Lower leg skin (tissue), 4 donors: Measurements from ENCODE around the gene FCER1G. TPM values are rescaled to one million over a fixed set of nuclear protein-coding genes. Genes with fewer than 3 reads are reported as not detected.

Experiments
- DNase-seq, 2 donors: peaks; one replicate each; pipeline ENCODE4 v3.0.0-alpha.2; 2019; ENCODE audit warnings: low spot score in 2 of 2
- H3K4me3 ChIP-seq: fragments of 200-600 bp; sonication (generic); 2 replicates; pipeline ENCODE4 v1.5.1; 2017; ENCODE audit warnings: mild to moderate bottlenecking, low read depth; ENCODE audit not compliant: poor library complexity, severe bottlenecking
- POLR2A ChIP-seq, 2 donors: fragments of 450-650 bp; IDR thresholded peaks; one replicate each; pipeline ENCODE4 v1.6.1; 2016 to 2017; ENCODE audit warnings: antibody characterized with exemption in 2 of 2, mild to moderate bottlenecking in 1 of 2, moderate library complexity in 1 of 2
- WGBS, 2 donors: methylation state at CpG; one replicate each; pipeline ENCODE4 v1.1.5; 2018; 5-methylcytosine and 5-hydroxymethylcytosine counted together
- intact Hi-C: fragments of 100-400 bp; cut with DNase I; formaldehyde crosslinking; loops from one replicate; pipeline ENCODE4 v1.15.0; 2023; ENCODE audit warnings: low total_unique reads
- microRNA-seq, 2 donors: library from miRNA; unstranded; fragments of <30 nt; microRNA quantifications; one replicate each; pipeline ENCODE4, GENCODE V29; 2016; ENCODE audit warnings: borderline replicate concordance in 2 of 2, borderline number of aligned reads in 1 of 2
- total RNA-seq, 4 donors: library from RNA; depleted of rRNA; stranded (reverse); fragments of >200 nt; gene quantifications; one replicate each; pipeline ENCODE4 v1.1.0, GENCODE V29; 2016
- TF ChIP-seq, protein P1 (sequence below), 3 donors: fragments of 450-650 bp; IDR thresholded peaks; one replicate each; pipeline ENCODE4 v1.5.1; 2016; ENCODE audit warnings: antibody characterized with exemption in 3 of 3, mild to moderate bottlenecking in 3 of 3, moderate library complexity in 2 of 3

The FCER1G gene
- total RNA-seq, 4 donors from 2014 or later: 5.0 to 31.9 (median 17.9) TPM

- intact Hi-C loops: no loop called here
- 73 to 80% methylated on average over 2 of the region's 2 CpGs for WGBS, 2 donors
Measured at GRCh38 chr1:161266836-161267235, 51.7 kb downstream of the FCER1G start.

GRCh38 chr1:161267321-161267720 is 52.2 kb downstream of the FCER1G start:
- no peak for DNase-seq
- H3K4me3 ChIP-seq: no peak overlapping the region
- TF ChIP-seq, protein P1, sequence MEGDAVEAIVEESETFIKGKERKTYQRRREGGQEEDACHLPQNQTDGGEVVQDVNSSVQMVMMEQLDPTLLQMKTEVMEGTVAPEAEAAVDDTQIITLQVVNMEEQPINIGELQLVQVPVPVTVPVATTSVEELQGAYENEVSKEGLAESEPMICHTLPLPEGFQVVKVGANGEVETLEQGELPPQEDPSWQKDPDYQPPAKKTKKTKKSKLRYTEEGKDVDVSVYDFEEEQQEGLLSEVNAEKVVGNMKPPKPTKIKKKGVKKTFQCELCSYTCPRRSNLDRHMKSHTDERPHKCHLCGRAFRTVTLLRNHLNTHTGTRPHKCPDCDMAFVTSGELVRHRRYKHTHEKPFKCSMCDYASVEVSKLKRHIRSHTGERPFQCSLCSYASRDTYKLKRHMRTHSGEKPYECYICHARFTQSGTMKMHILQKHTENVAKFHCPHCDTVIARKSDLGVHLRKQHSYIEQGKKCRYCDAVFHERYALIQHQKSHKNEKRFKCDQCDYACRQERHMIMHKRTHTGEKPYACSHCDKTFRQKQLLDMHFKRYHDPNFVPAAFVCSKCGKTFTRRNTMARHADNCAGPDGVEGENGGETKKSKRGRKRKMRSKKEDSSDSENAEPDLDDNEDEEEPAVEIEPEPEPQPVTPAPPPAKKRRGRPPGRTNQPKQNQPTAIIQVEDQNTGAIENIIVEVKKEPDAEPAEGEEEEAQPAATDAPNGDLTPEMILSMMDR (IDR thresholded peaks at IDR 0.05): no peak
- TF ChIP-seq POLR2A (IDR thresholded peaks at IDR 0.05): no peak
- 62 to 69% methylated on average over 3 of the region's 3 CpGs for WGBS, 2 donors
- intact Hi-C loops: no loop called here

More at GRCh38 chr1:161266836-161267235, 51.7 kb downstream of the FCER1G start:
- TF ChIP-seq, protein P1 (IDR thresholded peaks at IDR 0.05): no peak
- TF ChIP-seq POLR2A (IDR thresholded peaks at IDR 0.05): no peak
- DNase-seq: no peak
- H3K4me3 ChIP-seq: no peak overlapping the region

Small RNA genes lying within 50 kb of the gene (microRNA-seq; reads per million reads assigned to microRNA genes)
- gene MIR5187: 1.4 to 2.3 reads per million in 2 donors

Other genes with a start within 250 kb of the FCER1G start
- gene F11R, start 194.1 kb upstream of the FCER1G start, total RNA-seq: 100 to 1,000 TPM in 2 of 4 donors, 10 to 100 TPM in 2; 68.4 to 125 (median 97.5) TPM
- 100 to 1,000 TPM in 3 of 4 donors, 10 to 100 TPM in 1; 94.9 to 136 (median 107) TPM for gene TSTD1, start 176.3 kb upstream of the FCER1G start, total RNA-seq
- gene USF1, start 169.3 kb upstream of the FCER1G start, total RNA-seq: 10 to 100 TPM; 35.3 to 59.4 (median 43.3) TPM
- 10 to 100 TPM in 2 of 4 donors, 1 to 10 TPM in 2; 8.5 to 14.8 (median 9.9) TPM for gene ARHGAP30, start 145.4 kb upstream of the FCER1G start, total RNA-seq
- 100 to 1,000 TPM; 176 to 239 (median 208) TPM for gene NECTIN4, start 125.7 kb upstream of the FCER1G start, total RNA-seq
- 1 to 10 TPM in 2 of 4 donors, under 1 TPM in 2; 0.42 to 4.2 (median 1.9) TPM for gene KLHDC9, start 116.9 kb upstream of the FCER1G start, total RNA-seq
- gene PFDN2, start 97.3 kb upstream of the FCER1G start, total RNA-seq: 10 to 100 TPM; 19.3 to 24.7 (median 22.4) TPM
- gene NIT1, start 97.2 kb upstream of the FCER1G start, total RNA-seq: 10 to 100 TPM; 26.6 to 35.8 (median 30.2) TPM
- gene DEDD, start 82.6 kb upstream of the FCER1G start, total RNA-seq: 10 to 100 TPM; 26.6 to 38.2 (median 29.6) TPM
- 100 to 1,000 TPM in 1 of 4 donors, 10 to 100 TPM in 3; 42.0 to 100 (median 82.5) TPM for gene UFC1, start 61.3 kb upstream of the FCER1G start, total RNA-seq
- 10 to 100 TPM; 13.7 to 28.8 (median 25.3) TPM for gene USP21, start 55.8 kb upstream of the FCER1G start, total RNA-seq
- 10 to 100 TPM; 16.7 to 46.5 (median 24.8) TPM for gene PPOX, start 48.9 kb upstream of the FCER1G start, total RNA-seq
- 10 to 100 TPM; 40.9 to 49.9 (median 44.0) TPM for gene B4GALT3, start 37.8 kb upstream of the FCER1G start, total RNA-seq
- gene ADAMTS4, start 16.2 kb upstream of the FCER1G start, total RNA-seq: 10 to 100 TPM in 1 of 4 donors, 1 to 10 TPM in 2, under 1 TPM in 1; 0.20 to 15.3 (median 4.2) TPM
- 100 to 1,000 TPM in 3 of 4 donors, 10 to 100 TPM in 1; 88.7 to 127 (median 106) TPM for gene NDUFS2, start 12.9 kb upstream of the FCER1G start, total RNA-seq
- not detected for gene APOA2, start 8.3 kb downstream of the FCER1G start, total RNA-seq
- 10 to 100 TPM in 1 of 4 donors, 1 to 10 TPM in 3; 3.8 to 11.9 (median 7.7) TPM for gene TOMM40L, start 10.8 kb downstream of the FCER1G start, total RNA-seq
- 1 to 10 TPM in 1 of 4 donors, not detected in 3; 2.1 TPM for gene NR1I3, start 22.9 kb downstream of the FCER1G start, total RNA-seq
- gene PCP4L1, start 43.5 kb downstream of the FCER1G start, total RNA-seq: 1 to 10 TPM in 3 of 4 donors, under 1 TPM in 1; 0.80 to 9.1 (median 4.6) TPM
- gene MPZ, start 94.7 kb downstream of the FCER1G start, total RNA-seq: 1 to 10 TPM in 3 of 4 donors, under 1 TPM in 1; 0.84 to 8.7 (median 4.5) TPM
- 100 to 1,000 TPM in 1 of 4 donors, 10 to 100 TPM in 3; 20.6 to 107 (median 52.2) TPM for gene SDHC, start 99.1 kb downstream of the FCER1G start, total RNA-seq
- gene CFAP126, start 152.6 kb downstream of the FCER1G start, total RNA-seq: not detected